Endothelial cell (in vitro differentiated cells): Measurements from ENCODE around the gene DDIT4. TPM values are rescaled to one million over a fixed set of nuclear protein-coding genes. Genes with fewer than 3 reads are reported as not detected.
A peak's percentile ranks its signal among the peaks of the same experiment; 100 is the strongest.
"Not testable (repeated sequence)": the region's sequence is repeated elsewhere in the genome, so short reads cannot be mapped to it uniquely, and the experiment has no call there.

Source experiments
- DNase-seq: peaks from one replicate; pipeline ENCODE4 v3.0.0; 2021; ENCODE audit warnings: low spot score
- H3K27ac Mint-ChIP-seq: one replicate; pipeline ENCODE4 v1.8.0; 2021; ENCODE audit warnings: mixed read lengths, inconsistent platforms; ENCODE audit not compliant: unreplicated experiment
- H3K27me3 Mint-ChIP-seq: one replicate; pipeline ENCODE4 v1.8.0; 2021; ENCODE audit warnings: mild to moderate bottlenecking, moderate library complexity, mixed read lengths, inconsistent platforms; ENCODE audit not compliant: unreplicated experiment
- H3K36me3 Mint-ChIP-seq: one replicate; pipeline ENCODE4 v1.8.0; 2021; ENCODE audit warnings: mild to moderate bottlenecking, low read depth, mixed read lengths, inconsistent platforms; ENCODE audit not compliant: unreplicated experiment
- H3K4me1 Mint-ChIP-seq: one replicate; pipeline ENCODE4 v1.8.0; 2021; ENCODE audit warnings: mild to moderate bottlenecking, mixed read lengths, inconsistent platforms; ENCODE audit not compliant: unreplicated experiment
- H3K4me3 Mint-ChIP-seq: one replicate; pipeline ENCODE4 v1.8.0; 2021; ENCODE audit warnings: mild to moderate bottlenecking, mixed read lengths, inconsistent platforms; ENCODE audit not compliant: unreplicated experiment
- H3K9me3 Mint-ChIP-seq: one replicate; pipeline ENCODE4 v1.8.0; 2021; ENCODE audit warnings: mixed read lengths, inconsistent platforms; ENCODE audit not compliant: unreplicated experiment
- total RNA-seq: library from RNA; stranded (reverse); fragmentation: NEBNext Ultra II Directional; extraction: Animal tissue kit (Norgen Biotek cat#: 25700); gene quantifications from one replicate; pipeline ENCODE4 v1.2.1, GENCODE V29; 2021; ENCODE audit not compliant: unreplicated experiment
- TF ChIP-seq, protein P1 (sequence below): fragments of 200-600 bp; sonication (generic); IDR thresholded peaks from one replicate; pipeline ENCODE4 v1.5.0; 2021; ENCODE audit warnings: antibody characterized with exemption; ENCODE audit not compliant: unreplicated experiment

The DDIT4 gene
- total RNA-seq, 1 donor from 2014 or later: 32.4 TPM

DNA sequence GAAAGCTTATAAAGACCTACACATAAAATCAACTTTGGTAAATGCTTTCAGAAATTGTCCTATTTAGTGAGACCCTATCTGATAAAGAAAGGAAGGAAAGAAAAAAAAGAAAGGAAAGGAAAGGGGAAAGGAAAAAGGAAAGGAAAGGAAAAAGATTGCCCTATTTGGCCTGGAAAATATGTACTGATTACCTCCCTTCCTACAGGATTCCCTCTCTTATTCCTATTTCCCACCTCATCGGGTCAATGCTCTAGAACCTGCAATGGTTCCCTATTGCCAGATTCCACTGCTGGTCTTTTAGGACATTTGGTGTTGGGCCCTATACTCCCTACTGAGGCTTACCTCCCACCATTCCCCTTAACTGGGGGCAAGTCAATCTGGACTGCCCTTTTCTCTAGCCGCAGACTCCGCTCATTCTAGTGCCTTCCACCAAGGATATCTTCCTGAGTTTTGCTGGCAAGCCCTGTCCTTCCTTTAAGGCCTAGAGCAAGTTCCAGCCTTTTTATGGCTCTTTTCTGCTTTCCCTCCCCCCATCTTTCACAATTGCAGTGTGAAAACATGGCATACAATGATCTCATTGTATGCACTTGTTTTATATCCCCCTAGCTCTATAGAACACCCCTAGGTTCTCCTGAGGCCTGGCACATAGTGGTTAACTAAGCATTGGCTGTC lies 4.4 kb downstream of the DDIT4 start:
- H3K4me3 Mint-ChIP-seq: no peak overlapping the region
- TF ChIP-seq, protein P1, sequence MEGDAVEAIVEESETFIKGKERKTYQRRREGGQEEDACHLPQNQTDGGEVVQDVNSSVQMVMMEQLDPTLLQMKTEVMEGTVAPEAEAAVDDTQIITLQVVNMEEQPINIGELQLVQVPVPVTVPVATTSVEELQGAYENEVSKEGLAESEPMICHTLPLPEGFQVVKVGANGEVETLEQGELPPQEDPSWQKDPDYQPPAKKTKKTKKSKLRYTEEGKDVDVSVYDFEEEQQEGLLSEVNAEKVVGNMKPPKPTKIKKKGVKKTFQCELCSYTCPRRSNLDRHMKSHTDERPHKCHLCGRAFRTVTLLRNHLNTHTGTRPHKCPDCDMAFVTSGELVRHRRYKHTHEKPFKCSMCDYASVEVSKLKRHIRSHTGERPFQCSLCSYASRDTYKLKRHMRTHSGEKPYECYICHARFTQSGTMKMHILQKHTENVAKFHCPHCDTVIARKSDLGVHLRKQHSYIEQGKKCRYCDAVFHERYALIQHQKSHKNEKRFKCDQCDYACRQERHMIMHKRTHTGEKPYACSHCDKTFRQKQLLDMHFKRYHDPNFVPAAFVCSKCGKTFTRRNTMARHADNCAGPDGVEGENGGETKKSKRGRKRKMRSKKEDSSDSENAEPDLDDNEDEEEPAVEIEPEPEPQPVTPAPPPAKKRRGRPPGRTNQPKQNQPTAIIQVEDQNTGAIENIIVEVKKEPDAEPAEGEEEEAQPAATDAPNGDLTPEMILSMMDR: no peak
- peaks cover 8% of the 10 kb centered on the region for H3K27me3 Mint-ChIP-seq
- H3K27ac Mint-ChIP-seq: peak overlapping the region; percentile 16
- peaks cover 25% of the 10 kb centered on the region for H3K4me1 Mint-ChIP-seq
- H3K9me3 Mint-ChIP-seq: no peaks in the 10 kb centered on the region
- H3K36me3 Mint-ChIP-seq: peaks cover 8% of the 10 kb centered on the region
- DNase-seq: no peak

DNA sequence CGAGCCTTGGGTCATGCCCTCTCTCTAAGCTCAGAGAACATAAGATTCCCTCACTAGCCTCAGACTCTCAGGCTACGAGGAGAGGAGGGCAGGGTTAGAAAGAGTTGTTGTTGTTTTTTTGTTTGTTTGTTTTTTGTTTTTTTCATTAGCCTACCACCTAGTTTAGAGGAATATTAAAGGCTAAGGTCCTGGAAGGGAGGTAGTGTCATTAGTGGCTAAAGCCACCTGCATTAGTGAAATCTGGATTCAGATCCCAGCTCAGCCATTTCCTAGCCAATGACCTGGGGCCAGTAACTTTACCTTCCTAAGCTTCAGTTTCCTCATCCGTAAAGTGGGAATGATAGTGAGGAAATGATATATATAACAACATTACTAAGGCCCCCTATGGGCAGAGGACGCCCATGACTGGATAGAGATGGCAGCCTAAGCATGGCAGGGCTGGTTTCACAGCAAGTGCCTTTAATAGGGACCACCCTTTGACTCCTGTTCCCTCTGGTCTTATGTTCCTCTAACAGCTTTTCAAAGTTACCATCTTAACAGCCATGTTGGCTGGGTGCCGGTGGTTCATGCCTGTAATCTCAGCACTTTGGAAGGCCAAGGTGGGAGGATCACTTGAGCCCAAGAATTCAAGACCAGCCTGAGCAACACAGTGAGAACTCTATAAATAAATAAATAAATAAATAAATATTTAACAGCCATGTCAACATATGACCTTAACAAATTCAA lies 5.1 kb downstream of the DDIT4 start:
- Mint-ChIP-seq H3K27ac (no peak overlapping the region), H3K9me3 (no peaks in the 10 kb centered on the region), H3K4me1 (peaks cover 25% of the 10 kb centered on the region), H3K36me3 (peaks cover 8% of the 10 kb centered on the region), H3K27me3 (peaks cover 6% of the 10 kb centered on the region), H3K4me3 (no peak overlapping the region)
- TF ChIP-seq, protein P1: no peak
- DNase-seq: no peak

DNA sequence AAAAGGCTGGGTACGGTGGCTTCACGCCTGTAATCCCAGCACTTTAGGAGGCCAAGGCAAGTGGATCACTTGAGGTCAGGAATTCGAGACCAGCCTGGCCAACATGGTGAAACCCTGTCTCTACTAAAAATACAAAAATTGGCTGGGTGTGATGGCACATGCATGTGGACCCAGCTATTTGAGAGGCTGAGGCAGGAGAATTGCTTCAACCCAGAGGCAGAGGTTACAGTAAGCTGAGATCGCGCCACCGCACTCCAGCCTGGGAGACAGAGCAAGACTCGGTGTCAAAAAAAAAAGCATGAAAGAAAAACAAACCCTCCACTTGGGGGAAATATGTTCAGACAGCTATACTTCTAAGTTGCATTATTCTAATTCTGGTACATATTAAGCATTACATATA lies 5.9 kb downstream of the DDIT4 start:
- not testable (repeated sequence) for H3K9me3 Mint-ChIP-seq, H3K27ac Mint-ChIP-seq, H3K27me3 Mint-ChIP-seq, H3K4me3 Mint-ChIP-seq, H3K36me3 Mint-ChIP-seq, DNase-seq
- H3K4me1 Mint-ChIP-seq: peaks cover 25% of the 10 kb centered on the region

DNA sequence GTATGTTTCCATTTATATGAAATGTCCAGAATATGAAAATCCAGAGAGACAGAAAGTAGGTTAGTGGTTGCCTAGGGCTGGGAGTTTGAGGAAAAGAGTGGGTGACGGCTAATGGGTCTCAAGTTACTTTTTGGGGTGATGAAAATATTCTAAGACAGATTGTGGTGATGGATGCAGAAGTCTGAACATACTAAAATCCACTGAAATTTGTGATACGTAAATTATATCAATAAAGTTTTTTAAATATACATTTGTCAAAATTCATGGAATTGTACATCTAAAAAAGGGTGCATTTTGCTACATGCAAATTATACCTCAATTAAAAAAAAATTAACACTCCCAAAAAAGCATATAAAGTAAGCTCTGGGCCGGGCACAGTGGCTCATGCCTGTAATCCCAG lies 9.4 kb downstream of the DDIT4 start:
- peaks cover 3% of the 10 kb centered on the region for H3K27me3 Mint-ChIP-seq
- TF ChIP-seq, protein P1: no peak
- no peak overlapping the region for H3K27ac Mint-ChIP-seq
- no peak overlapping the region for H3K4me3 Mint-ChIP-seq
- no peaks in the 10 kb centered on the region for H3K9me3 Mint-ChIP-seq
- H3K36me3 Mint-ChIP-seq: no peaks in the 10 kb centered on the region
- no peak for DNase-seq
- peaks cover 4% of the 10 kb centered on the region for H3K4me1 Mint-ChIP-seq

DNA sequence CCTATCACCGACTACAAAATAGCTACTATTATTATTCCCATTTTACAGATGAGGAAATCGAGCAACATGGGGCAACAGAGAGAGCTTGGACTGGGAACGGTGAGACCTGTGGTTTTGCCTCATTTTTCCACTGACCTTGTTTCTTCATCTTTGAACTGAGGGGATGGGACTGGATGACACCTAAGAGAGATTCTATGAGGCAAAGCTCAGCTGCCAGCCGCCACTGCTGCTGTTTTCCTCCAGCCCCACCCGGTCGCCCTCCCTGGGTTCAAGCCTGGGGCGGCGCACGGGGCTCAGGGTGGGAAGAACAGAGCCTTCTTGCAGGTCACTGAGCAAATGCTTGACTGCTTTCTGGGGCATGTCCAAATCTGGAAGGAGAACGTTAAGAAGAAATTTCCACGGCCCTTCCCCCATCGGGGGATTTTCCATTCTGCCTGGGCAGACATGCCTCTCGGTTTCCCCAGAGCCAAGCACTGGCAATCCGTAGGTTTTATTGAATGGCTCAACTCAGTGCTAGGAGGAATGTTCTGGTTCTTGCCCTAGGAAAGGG lies 12.3 kb downstream of the DDIT4 start:
- Mint-ChIP-seq H3K27me3 (peaks cover 3% of the 10 kb centered on the region), H3K4me1 (no peaks in the 10 kb centered on the region), H3K27ac (no peak overlapping the region), H3K4me3 (no peak overlapping the region), H3K9me3 (no peaks in the 10 kb centered on the region), H3K36me3 (no peaks in the 10 kb centered on the region)
- TF ChIP-seq, protein P1: no peak
- no peak for DNase-seq
